HG03354 (cell line): ENCODE data around the gene PRDM9.
"Not testable (repeated sequence)": the region's sequence is repeated elsewhere in the genome, so short reads cannot be mapped to it uniquely, and the experiment has no call there.

Experiments used
- ATAC-seq: cut with Tn5 transposase; IDR thresholded peaks from one replicate; pipeline ENCODE4 v1.9.1; 2021; ENCODE audit warnings: mild to moderate bottlenecking; ENCODE audit not compliant: unreplicated experiment, poor library complexity, severe bottlenecking

PRDM9 gene

GRCh38 chr5:23507278-23507685 is at the start of gene PRDM9:
PRDM9 (plus strand) TSS chr5:23507609; CDS start chr5:23509034, 1,425 bp downstream.
- no peak for ATAC-seq

- ATAC-seq: no peak
Measured at GRCh38 chr5:23457780-23458179, 49.6 kb upstream of the PRDM9 start.

- ATAC-seq: no peak
Measured at GRCh38 chr5:23459214-23459613, 48.2 kb upstream of the PRDM9 start.

- ATAC-seq: no peak
Measured at GRCh38 chr5:23461576-23461975, 45.8 kb upstream of the PRDM9 start.

GRCh38 chr5:23466401-23466912 is 41.0 kb upstream of the PRDM9 start:
- no peak for ATAC-seq

GRCh38 chr5:23468658-23469057 is 38.8 kb upstream of the PRDM9 start:
- no peak for ATAC-seq

- ATAC-seq: no peak
Measured at GRCh38 chr5:23473915-23474314, 33.5 kb upstream of the PRDM9 start.

GRCh38 chr5:23474315-23474714 is 33.1 kb upstream of the PRDM9 start:
- ATAC-seq: no peak

- no peak for ATAC-seq
Measured at GRCh38 chr5:23476580-23476979, 30.8 kb upstream of the PRDM9 start.

GRCh38 chr5:23482642-23483041 is 24.8 kb upstream of the PRDM9 start:
- no peak for ATAC-seq

GRCh38 chr5:23483090-23483489 is 24.3 kb upstream of the PRDM9 start:
- no peak for ATAC-seq

GRCh38 chr5:23484096-23484495 is 23.3 kb upstream of the PRDM9 start:
- ATAC-seq: no peak

GRCh38 chr5:23486227-23486626 is 21.2 kb upstream of the PRDM9 start:
- not testable (repeated sequence) for ATAC-seq

- no peak for ATAC-seq
Measured at GRCh38 chr5:23490993-23491392, 16.4 kb upstream of the PRDM9 start.

- ATAC-seq: no peak
Measured at GRCh38 chr5:23494558-23494957, 12.9 kb upstream of the PRDM9 start.

- no peak for ATAC-seq
Measured at GRCh38 chr5:23496576-23496975, 10.8 kb upstream of the PRDM9 start.

GRCh38 chr5:23506329-23507236 is 826 bp upstream of the PRDM9 start:
- no peak for ATAC-seq

- not testable (repeated sequence) for ATAC-seq
Measured at GRCh38 chr5:23510434-23510833, 3.0 kb downstream of the PRDM9 start.

GRCh38 chr5:23522553-23522952 is 15.1 kb downstream of the PRDM9 start:
- ATAC-seq: no peak

GRCh38 chr5:23523031-23523430 is 15.6 kb downstream of the PRDM9 start:
- ATAC-seq: no peak

- ATAC-seq: no peak
Measured at GRCh38 chr5:23523998-23524397, 16.6 kb downstream of the PRDM9 start.
